NT2/D1 (cell line): Measurements from ENCODE around the gene ERAS.

Source experiments
- SUZ12 ChIP-seq: IDR thresholded peaks from 2 replicates; pipeline ENCODE4 v1.6.1; 2011; ENCODE audit not compliant: insufficient read length, insufficient read depth; ENCODE audit errors: extremely low read depth
- YY1 ChIP-seq: IDR thresholded peaks from 2 replicates; pipeline ENCODE4 v1.6.1; 2011; ENCODE audit not compliant: insufficient read length, insufficient read depth
- ZNF274 ChIP-seq: IDR thresholded peaks from 2 replicates; pipeline ENCODE4 v1.6.1; 2011; ENCODE audit warnings: mild to moderate bottlenecking, low read depth, low read length

- TF ChIP-seq SUZ12 (no peak), YY1 (no peak), ZNF274 (no peak)
These were observed 31.3 kb upstream of the ERAS start for GRCh38 chrX:48794911-48795515.
